Kidney tubule cell (primary cell): Measurements from ENCODE around the gene GRIA1.
"Not testable (repeated sequence)": the region's sequence is repeated elsewhere in the genome, so short reads cannot be mapped to it uniquely, and the experiment has no call there.

Experiments
- DNase-seq: peaks from one replicate; pipeline ENCODE4 v3.0.0-alpha.2; 2018; ENCODE audit warnings: low spot score

The GRIA1 gene

DNA sequence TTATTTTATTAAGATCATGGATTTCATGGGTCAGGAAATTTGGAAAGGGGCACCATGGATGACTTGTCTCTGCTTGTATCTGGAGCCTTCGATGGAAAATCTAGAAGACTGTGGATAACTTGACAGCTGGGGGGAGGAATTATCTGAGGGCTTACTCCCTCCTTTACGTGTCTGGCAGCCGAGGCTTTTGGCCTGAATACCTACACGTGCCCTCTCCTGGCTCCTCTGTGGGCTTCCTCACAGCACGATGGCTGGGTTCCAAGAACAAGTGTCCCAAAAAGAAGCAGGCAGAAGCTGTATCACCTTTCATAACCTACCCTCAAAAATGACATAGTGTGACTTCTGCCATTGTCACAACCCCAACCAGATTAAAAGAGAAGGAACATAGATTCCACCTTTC lies 228.9 kb downstream of the GRIA1 start:
- DNase-seq = no peak

DNA sequence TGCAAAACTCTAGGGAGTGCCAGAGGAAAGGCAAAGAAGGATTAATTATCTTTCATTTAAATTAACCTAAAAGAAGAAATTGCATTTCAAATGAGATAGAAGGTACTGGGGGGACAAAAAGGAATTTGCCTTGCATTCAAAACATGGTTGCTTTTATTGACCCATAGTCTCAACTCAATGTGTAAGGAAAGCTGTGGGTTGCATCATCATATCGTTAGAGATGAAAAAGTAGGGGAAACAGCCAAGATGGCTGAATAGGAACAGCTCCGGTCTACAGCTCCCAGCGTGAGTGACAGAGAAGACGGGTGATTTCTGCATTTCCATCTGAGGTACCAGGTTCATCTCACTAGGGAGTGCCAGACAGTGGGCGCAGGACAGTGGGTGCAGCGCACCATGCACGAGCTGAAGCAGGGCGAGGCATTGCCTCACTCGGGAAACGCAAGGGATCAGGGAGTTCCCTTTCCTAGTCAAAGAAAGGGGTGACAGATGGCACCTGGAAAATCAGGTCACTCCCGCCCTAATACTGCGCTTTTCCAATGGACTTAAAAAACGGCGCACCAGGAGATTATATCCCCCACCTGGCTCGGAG lies 232.6 kb downstream of the GRIA1 start:
- DNase-seq = not testable (repeated sequence)

DNA sequence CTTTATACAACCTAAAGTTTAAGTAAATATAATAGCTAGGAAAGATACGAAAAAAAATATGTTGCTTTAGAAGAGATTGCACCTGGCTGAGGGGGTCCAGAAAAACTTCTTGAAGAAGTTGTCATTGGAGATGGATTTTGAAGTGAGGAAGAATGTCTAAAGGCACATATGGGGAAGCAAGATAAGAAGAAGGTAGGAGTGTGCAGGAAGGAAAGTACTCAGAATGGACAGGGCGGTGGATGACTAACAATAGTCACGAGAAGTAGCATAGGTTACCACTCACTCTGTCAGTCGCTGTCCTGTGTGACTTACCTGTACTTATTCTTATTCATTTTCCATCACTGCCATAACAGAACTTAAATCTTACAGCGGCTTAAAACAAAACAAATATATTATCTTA lies 251.6 kb downstream of the GRIA1 start:
- no peak for DNase-seq

GRCh38 chr5:153744751-153745150 lies 254.3 kb downstream of the GRIA1 start:
- DNase-seq = no peak

DNA sequence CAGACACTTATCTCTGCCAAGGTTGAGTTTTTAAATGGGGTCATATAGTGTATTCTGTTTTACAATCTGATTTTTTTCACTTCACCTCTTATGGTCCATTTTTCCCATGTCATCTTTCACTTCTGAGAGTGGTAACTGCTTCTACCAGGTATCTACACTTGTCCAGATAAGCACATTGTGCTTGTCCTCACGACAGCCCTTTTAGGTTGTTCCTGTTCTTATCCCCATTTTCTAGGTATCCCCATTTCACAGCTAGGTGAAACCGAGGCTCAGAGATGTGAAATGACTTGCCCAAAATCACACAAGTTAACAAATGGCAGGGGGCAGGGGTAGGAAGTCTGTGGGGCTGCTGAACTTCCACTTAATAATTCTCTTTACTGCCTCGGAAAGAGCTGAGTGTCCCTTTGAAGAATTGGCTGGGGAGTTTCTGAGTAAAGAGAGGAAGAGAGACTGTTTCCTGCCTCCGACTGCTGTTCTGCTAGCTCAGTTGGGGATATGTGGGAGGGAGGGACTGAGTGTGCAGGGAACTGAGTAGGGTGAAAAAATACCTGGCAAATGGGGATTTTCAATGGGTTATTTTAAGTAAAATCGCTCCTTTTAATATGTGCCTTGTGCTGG lies 255.4 kb downstream of the GRIA1 start:
- DNase-seq = no peak

DNA sequence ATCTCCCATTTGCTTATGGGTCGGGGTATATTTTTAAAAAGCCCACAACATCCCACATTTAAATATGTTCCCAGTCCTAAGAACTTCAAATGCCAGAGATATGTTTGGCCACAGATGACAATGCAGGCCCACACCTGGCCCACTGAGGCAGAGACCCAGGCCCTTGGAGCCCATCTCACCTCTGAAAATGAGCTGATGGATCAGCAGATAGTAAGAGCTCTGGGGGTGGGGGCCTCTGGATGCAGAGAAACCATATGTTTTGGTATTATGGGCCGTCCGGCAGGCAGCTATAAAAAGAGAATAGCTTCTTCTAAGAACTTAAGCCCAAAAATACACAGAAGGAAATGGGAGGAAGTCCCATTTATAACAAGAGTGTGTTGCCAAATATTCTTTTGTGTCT lies 256.0 kb downstream of the GRIA1 start:
- no peak for DNase-seq

- DNase-seq = no peak
These were observed 258.4 kb downstream of the GRIA1 start for GRCh38 chr5:153748823-153749222.

- no peak for DNase-seq
These were observed 259.5 kb downstream of the GRIA1 start for GRCh38 chr5:153749960-153750359.

DNA sequence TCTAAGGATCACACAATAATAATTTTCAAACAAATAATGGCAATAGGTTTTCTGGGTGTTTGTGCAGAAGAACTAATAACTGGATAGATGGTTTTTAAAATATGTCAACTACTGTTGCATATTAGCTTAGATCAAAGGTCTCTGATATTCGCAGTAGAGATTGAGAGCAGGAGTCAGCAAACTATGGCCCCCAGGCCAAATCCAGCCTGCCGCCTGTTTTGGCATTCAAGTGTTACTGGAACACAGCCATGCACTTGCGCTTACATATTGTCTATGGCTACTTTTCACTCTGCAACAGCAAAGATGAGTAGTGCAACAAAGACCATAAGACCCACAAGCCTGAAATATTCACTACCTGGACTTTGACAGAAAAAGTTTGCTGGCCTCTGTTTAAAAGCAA lies 260.8 kb downstream of the GRIA1 start:
- DNase-seq = no peak

DNA sequence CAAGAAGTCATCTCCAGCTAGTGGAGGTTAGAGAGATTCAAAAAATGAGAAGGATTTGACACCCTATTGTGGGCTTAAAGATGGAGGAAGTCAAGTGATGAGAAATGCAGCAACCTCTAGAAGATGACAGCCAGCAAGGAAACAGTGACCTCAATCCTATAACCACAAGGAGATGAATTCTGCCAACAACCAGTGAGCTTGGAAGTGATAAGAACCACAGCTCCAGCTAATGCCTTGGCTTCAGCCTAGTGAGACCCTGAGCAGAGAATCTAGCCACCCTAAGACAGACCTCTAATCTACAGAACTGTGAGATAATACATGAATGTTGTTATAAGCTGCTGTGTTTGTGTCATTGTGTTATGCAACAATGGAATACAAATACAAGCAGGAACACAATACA lies 262.4 kb downstream of the GRIA1 start:
- DNase-seq = no peak

DNA sequence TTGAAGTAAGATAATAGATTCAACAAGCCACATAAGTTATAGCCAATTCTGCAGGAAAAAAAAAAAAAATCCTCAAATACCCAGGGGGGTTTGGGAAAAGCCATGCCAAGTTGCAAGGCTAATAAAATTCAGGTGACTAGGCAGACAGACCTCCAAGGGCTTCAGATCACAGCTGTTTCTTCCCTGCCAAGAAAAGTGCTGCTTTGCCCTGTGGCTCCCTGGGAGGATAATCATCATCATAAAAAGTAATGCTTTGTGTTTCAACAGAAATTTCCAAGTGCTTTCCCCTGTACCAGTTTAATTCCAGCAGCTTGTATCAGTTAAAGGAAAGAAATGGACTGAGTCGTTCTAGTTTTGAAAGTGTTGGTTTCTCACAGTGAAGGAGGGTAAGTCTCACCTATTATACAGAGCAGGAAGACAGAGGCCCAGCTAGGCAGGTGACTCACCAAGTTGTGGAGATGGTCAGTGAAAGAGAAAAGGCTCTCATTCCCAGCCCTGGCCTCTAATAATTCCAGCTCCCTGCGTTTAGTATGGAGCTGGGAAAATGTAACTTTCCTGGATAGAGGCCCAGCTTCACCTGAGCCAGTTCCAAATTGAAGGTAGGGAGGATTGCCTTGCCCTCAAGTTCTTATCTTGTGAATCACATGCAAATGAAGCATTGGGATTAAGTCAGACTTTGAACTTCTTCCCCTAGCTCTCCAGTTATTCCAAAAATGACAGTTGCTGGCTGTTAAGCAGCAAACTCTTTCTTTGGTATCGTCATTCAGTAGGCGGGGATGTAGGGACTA lies 263.4 kb downstream of the GRIA1 start:
- DNase-seq = peak; percentile 76

- DNase-seq = no peak
These were observed 265.5 kb downstream of the GRIA1 start for GRCh38 chr5:153755913-153756500.

GRCh38 chr5:153756540-153756939 lies 266.1 kb downstream of the GRIA1 start:
- no peak for DNase-seq

GRCh38 chr5:153765987-153766386 lies 275.5 kb downstream of the GRIA1 start:
- DNase-seq = no peak

- DNase-seq = no peak
These were observed 277.0 kb downstream of the GRIA1 start for GRCh38 chr5:153767221-153768188.

DNA sequence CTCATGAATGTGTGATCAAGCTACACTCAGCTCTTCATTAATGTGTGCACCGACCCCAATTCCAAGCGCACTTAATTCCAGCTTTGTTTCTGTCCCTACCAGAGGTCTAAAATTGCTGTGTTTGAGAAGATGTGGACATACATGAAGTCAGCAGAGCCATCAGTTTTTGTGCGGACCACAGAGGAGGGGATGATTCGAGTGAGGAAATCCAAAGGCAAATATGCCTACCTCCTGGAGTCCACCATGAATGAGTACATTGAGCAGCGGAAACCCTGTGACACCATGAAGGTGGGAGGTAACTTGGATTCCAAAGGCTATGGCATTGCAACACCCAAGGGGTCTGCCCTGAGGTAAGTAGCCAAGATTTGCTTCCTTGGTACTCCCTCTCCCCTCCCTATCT lies 279.6 kb downstream of the GRIA1 start:
- no peak for DNase-seq

DNA sequence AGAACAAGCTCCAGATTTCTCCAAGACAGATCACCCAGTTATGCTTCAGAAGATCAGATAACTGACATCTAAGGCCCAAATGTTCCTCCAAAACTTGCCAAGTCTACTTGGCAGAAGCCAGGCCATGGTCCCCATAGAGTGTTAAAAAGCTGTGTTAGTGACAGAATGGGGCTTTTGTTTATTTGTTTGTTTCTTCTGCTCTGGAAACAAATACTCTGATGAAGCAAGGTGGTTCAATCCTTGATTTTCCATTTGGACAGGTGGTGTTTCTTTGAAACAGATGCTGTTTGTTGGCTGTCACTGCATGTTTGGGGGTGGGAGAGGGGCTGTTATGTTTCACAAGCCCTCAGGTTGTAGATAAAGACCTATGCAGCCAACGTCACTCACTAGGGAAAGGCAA lies 284.2 kb downstream of the GRIA1 start:
- no peak for DNase-seq

- DNase-seq = no peak
These were observed 285.5 kb downstream of the GRIA1 start for GRCh38 chr5:153775923-153776322.

DNA sequence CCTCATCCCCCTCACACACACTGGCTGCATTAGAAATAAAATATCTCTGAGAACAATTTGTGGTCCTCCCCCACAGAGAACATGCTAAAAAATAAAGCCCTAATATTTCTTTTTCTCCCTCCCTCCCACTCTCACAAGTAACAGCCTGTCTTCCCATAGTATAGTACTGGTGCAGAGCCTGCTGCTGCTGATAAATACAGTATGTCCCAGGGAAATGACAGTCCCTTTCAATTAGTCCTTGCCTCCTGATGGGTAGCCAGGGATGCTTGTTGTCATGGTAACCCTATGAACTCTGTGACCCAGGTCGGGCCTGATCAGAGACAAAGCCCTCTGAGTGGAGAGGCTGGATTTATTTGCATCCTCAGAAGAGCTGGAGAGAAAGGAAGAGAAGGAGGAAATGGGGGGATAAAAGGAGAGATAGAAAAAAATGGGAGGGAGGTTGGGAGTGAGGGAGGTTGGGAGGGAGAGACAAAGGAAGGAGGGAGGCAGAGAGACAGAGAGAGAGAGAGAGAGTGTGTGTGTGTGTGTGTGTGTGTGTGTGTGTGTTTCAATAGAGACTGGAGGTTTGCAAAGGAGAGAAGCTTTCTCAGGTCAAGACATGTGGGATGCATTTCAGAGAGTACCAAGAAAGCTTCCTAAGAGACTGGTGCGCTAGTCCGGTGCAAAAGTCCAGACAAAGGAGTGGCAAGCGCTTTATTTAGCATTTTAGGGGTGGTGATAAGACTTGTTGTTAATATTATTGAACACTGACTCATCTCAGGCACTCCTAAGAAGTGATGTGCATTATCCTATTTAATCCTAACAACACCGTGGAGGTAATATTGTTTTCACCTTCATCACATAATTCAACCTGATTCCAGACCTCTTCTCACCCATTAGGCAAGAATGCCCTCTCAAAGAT lies 287.5 kb downstream of the GRIA1 start:
- no peak for DNase-seq

GRCh38 chr5:153779836-153780235 lies 289.4 kb downstream of the GRIA1 start:
- DNase-seq = no peak
